Gastrocnemius medialis (tissue), 4 donors: ENCODE results near the gene MTCL1.

ENCODE experiments used
- CTCF ChIP-seq, 5 experiments: fragments of 450-650 bp in 3 of 5; fragments of 200-600 bp in 2 of 5; sonication (generic) in 2 of 5; IDR thresholded peaks in 4 of 5; conservative IDR thresholded peaks in 1 of 5; 1 replicate in 4 of 5; 2 replicates in 1 of 5; pipeline ENCODE4 v1.5.1; 2016 to 2019; ENCODE audit warnings: antibody characterized with exemption in 5 of 5, mild to moderate bottlenecking in 3 of 5, moderate library complexity in 3 of 5
- POLR2A ChIP-seq, 2 donors: fragments of 450-650 bp; IDR thresholded peaks; one replicate each; pipeline ENCODE4 v1.6.1; 2017; ENCODE audit warnings: antibody characterized with exemption in 2 of 2, mild to moderate bottlenecking in 2 of 2, moderate library complexity in 2 of 2

GRCh38 chr18:8750954-8751415, 45.6 kb downstream of the MTCL1 start:
- TF ChIP-seq CTCF (IDR thresholded peaks at IDR 0.05 in 4 of 5, conservative IDR thresholded peaks at IDR 0.05 in 1 of 5) (no peak), POLR2A (IDR thresholded peaks at IDR 0.05) (no peak)
